Liver (tissue), 3 donors: ENCODE results near the gene TRNAU1AP.

Experiments
- ATF3 ChIP-seq: IDR thresholded peaks from 2 replicates; pipeline ENCODE4 v1.6.1; 2016; ENCODE audit warnings: antibody characterized with exemption
- CTCF ChIP-seq: fragments of 150-350 bp; IDR thresholded peaks from 2 replicates; pipeline ENCODE4 v1.5.1; 2017; ENCODE audit warnings: improper control_type of control experiment, low read depth, low read length; ENCODE audit not compliant: missing input control
- MAX ChIP-seq: IDR thresholded peaks from 2 replicates; pipeline ENCODE4 v1.6.1; 2016; ENCODE audit warnings: antibody characterized with exemption
- SP1 ChIP-seq: IDR thresholded peaks from 2 replicates; pipeline ENCODE4 v1.6.1; 2018; ENCODE audit warnings: antibody characterized with exemption, mild to moderate bottlenecking
- YY1 ChIP-seq: IDR thresholded peaks from 2 replicates; pipeline ENCODE4 v1.6.1; 2016; ENCODE audit warnings: antibody characterized with exemption, mild to moderate bottlenecking
- donor health status: healthy.
- donor health status: healthy.

GRCh38 chr1:28526886-28527285 lies 26.0 kb upstream of the TRNAU1AP start:
- TF ChIP-seq CTCF (no peak), MAX (no peak), ATF3 (no peak), YY1 (no peak), SP1 (no peak)
